NT2/D1 (cell line): ENCODE data around the gene SMAP2.

Experiments
- SUZ12 ChIP-seq: IDR thresholded peaks from 2 replicates; pipeline ENCODE4 v1.6.1; 2011; ENCODE audit not compliant: insufficient read length, insufficient read depth; ENCODE audit errors: extremely low read depth
- YY1 ChIP-seq: IDR thresholded peaks from 2 replicates; pipeline ENCODE4 v1.6.1; 2011; ENCODE audit not compliant: insufficient read length, insufficient read depth
- ZNF274 ChIP-seq: IDR thresholded peaks from 2 replicates; pipeline ENCODE4 v1.6.1; 2011; ENCODE audit warnings: mild to moderate bottlenecking, low read depth, low read length

GRCh38 chr1:40394491-40395172 is 21.1 kb downstream of the SMAP2 start:
- TF ChIP-seq YY1 = no peak
- TF ChIP-seq SUZ12 = no peak
- TF ChIP-seq ZNF274 = no peak
